OCI-M1 (cell line): ENCODE results near the gene RDX.

Source experiments
- DNase-seq: peaks from one replicate; lab custom pipeline; 2025; lab: John Stamatoyannopoulos, UW

RDX gene

DNA sequence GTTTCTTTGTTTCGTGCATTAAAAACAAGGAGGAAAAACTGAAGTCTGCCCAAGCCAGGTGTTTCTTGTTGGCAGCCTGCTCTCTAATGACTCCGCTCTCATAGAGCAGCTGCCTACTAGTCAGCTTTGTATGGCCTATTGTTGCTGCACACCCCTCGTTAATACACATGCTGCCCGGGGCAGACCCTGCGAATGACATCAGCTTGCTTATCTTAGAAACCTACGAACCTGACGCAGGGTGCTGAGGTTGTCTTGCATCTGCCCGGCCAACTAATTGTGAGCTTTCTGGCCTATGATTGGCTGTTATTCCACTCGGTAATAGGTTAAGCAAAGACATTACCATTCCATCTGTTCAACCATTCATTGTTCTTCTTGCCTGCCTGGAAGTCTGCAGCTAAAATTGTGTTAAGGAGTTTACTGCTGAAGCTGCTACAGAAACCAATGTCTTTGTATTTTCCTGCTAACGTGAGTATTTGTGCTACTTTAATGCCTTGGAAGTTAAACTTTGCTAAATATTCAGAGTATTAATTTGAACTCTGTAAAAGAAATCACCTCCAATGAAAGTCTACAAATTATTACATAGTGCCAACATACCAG lies 165.7 kb downstream of the RDX start:
- DNase-seq: no peak

- DNase-seq: peak; percentile 68
Measured at GRCh38 chr11:110128161-110128560, 168.3 kb downstream of the RDX start.

- DNase-seq: no peak
Measured at GRCh38 chr11:110126936-110127335, 169.5 kb downstream of the RDX start.

- peak; percentile 61 for DNase-seq
Measured at GRCh38 chr11:110125632-110126031, 170.8 kb downstream of the RDX start.
